ENCODE results near the gene CST7.
A peak's percentile ranks its signal among the peaks of the same experiment; 100 is the strongest.

CST7 gene

DNA sequence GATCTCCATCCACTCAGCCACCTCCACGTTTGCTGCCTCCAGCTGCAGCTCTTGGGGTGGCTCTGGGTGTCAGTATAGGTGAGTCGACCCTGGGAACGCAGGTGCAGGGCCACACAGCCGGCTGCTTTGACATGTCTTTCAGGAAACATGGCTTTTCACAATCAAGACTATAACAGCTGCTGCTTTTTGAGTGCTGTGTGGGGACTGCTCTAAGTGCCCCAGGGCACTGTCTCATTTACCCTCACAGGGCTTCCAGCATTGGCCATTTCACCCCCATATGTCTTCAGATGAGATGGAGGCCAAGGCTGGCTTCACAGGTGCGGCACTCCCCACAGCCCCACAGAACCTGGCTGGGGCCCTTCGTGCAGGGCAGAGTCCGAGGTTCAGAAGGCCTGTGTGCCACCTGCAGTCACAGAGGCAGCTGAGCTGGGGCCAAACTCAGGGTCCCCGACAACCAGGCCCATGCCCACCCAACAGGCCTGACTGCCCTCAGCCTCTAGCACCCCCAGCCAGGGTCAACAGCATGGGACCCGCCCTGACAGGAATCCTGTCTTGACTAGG, 14.9 kb upstream of the CST7 start:
- Histone ChIP-seq H3K9me2 (replicated peaks; ENCODE audit: insufficient read depth, low read length) (no peaks in the 10 kb centered on the region), H3K4me3 (ENCODE audit: low read length) (no peak overlapping the region), H3K36me3 (replicated peaks; ENCODE audit: insufficient read depth, low read length) (no peaks in the 10 kb centered on the region), H3K27ac (ENCODE audit: low read length) (peak overlapping the region; percentile 7; the same call in 1 of the 2 replicates), H3K9me3 (replicated peaks; ENCODE audit: insufficient read depth, low read length) (no peaks in the 10 kb centered on the region), H3K27me3 (replicated peaks; ENCODE audit: insufficient read depth, low read length) (no peaks in the 10 kb centered on the region), H3K9ac (ENCODE audit: low read length) (no peak overlapping the region), H3K79me2 (ENCODE audit: low read length) (no peaks in the 10 kb centered on the region), H3K4me2 (ENCODE audit: low read depth, low read length) (no peak overlapping the region), H3K4me1 (ENCODE audit: low read length) (peaks cover 30% of the 10 kb centered on the region), H3F3A (ENCODE audit: insufficient read depth, low read length) (0 out of 2 replicates have a peak, but pooled peaks cover 4% of the 10 kb centered on the region), H4K20me1 (ENCODE audit: insufficient read depth, low read length) (no peaks in the 10 kb centered on the region), H2AFZ (ENCODE audit: low read length) (no peak overlapping the region)
- TF ChIP-seq, protein P1, sequence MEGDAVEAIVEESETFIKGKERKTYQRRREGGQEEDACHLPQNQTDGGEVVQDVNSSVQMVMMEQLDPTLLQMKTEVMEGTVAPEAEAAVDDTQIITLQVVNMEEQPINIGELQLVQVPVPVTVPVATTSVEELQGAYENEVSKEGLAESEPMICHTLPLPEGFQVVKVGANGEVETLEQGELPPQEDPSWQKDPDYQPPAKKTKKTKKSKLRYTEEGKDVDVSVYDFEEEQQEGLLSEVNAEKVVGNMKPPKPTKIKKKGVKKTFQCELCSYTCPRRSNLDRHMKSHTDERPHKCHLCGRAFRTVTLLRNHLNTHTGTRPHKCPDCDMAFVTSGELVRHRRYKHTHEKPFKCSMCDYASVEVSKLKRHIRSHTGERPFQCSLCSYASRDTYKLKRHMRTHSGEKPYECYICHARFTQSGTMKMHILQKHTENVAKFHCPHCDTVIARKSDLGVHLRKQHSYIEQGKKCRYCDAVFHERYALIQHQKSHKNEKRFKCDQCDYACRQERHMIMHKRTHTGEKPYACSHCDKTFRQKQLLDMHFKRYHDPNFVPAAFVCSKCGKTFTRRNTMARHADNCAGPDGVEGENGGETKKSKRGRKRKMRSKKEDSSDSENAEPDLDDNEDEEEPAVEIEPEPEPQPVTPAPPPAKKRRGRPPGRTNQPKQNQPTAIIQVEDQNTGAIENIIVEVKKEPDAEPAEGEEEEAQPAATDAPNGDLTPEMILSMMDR (IDR thresholded peaks at IDR 0.05; ENCODE audit: low read length): no peak
- TF ChIP-seq EZH2phosphoT487 (IDR thresholded peaks at IDR 0.05; ENCODE audit: low read length) (no peak), EZH2 (optimal IDR thresholded peaks at IDR 0.05; ENCODE audit: low read depth, low read length) (no peak)
- peak; percentile 54 for DNase-seq

DNA sequence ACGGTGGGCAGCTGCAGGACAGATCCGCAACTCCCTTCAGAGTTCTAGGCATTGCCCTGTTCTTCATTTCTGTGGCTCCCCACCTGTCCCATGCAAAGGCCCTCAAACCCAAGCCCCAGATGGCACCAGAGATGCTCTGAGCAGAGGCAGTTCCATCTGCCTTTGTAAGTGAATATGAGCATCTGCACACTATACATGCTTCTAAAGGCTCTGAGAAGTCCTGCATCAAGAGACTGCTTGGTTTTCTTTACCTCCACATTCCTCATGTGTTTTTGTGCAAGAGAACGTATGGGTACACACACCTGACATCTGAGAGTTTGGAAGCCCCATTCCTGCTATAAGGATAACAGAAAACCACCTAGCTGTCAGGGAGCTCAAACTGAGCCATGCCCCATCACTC, 14.4 kb upstream of the CST7 start:
- Histone ChIP-seq H3K4me1 (ENCODE audit: low read length) (peaks cover 30% of the 10 kb centered on the region), H3K4me2 (ENCODE audit: low read depth, low read length) (no peak overlapping the region), H4K20me1 (ENCODE audit: insufficient read depth, low read length) (no peaks in the 10 kb centered on the region)

DNA sequence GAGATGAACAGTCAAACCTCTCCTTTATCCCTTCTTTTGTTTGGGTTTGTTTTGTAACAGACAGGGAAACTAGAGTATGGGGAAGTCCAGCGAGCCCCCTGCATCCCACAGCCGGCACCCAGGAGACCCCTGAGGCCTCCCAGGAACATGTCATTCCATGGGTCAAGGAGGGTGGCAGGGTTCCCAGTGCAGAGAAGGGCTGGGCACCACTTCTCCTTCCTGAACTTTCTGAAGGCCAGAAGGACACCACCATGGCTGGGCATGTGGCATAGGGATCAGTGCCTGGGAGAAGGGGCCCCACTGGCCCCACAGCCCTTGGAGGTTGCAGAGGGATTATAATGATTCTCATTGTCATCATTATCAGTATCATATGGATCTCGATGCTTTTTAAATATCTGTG, 13.9 kb upstream of the CST7 start:
- TF ChIP-seq, protein P1 (IDR thresholded peaks at IDR 0.05; ENCODE audit: low read length): no peak
- peaks cover 30% of the 10 kb centered on the region for H3K4me1 ChIP-seq (ENCODE audit: low read length)

More for the DNA sequence above, 14.4 kb upstream of the CST7 start:
- H2AFZ ChIP-seq (ENCODE audit: low read length): no peak overlapping the region
- DNase-seq: no peak
- H3K27ac ChIP-seq (ENCODE audit: low read length): peak overlapping the region; percentile 7; the same call in 1 of the 2 replicates
- H3K36me3 ChIP-seq (replicated peaks; ENCODE audit: insufficient read depth, low read length): no peaks in the 10 kb centered on the region
- no peaks in the 10 kb centered on the region for H3K79me2 ChIP-seq (ENCODE audit: low read length)
- TF ChIP-seq, protein P1 (IDR thresholded peaks at IDR 0.05; ENCODE audit: low read length): no peak
- TF ChIP-seq EZH2phosphoT487 (IDR thresholded peaks at IDR 0.05; ENCODE audit: low read length): no peak
- TF ChIP-seq EZH2 (optimal IDR thresholded peaks at IDR 0.05; ENCODE audit: low read depth, low read length): no peak
- no peak overlapping the region for H3K9ac ChIP-seq (ENCODE audit: low read length)
- no peaks in the 10 kb centered on the region for H3K9me2 ChIP-seq (replicated peaks; ENCODE audit: insufficient read depth, low read length)
- no peaks in the 10 kb centered on the region for H3K9me3 ChIP-seq (replicated peaks; ENCODE audit: insufficient read depth, low read length)
- H3K27me3 ChIP-seq (replicated peaks; ENCODE audit: insufficient read depth, low read length): no peaks in the 10 kb centered on the region
- H3F3A ChIP-seq (ENCODE audit: insufficient read depth, low read length): 0 out of 2 replicates have a peak, but pooled peaks cover 4% of the 10 kb centered on the region
- H3K4me3 ChIP-seq (ENCODE audit: low read length): no peak overlapping the region

More for the DNA sequence above, 13.9 kb upstream of the CST7 start:
- Histone ChIP-seq H3K9ac (ENCODE audit: low read length) (no peak overlapping the region), H3K9me3 (replicated peaks; ENCODE audit: insufficient read depth, low read length) (no peaks in the 10 kb centered on the region), H4K20me1 (ENCODE audit: insufficient read depth, low read length) (no peaks in the 10 kb centered on the region), H3K36me3 (replicated peaks; ENCODE audit: insufficient read depth, low read length) (no peaks in the 10 kb centered on the region), H3K79me2 (ENCODE audit: low read length) (no peaks in the 10 kb centered on the region), H3K27ac (ENCODE audit: low read length) (no peak overlapping the region), H3K27me3 (replicated peaks; ENCODE audit: insufficient read depth, low read length) (no peaks in the 10 kb centered on the region), H3K4me2 (ENCODE audit: low read depth, low read length) (no peak overlapping the region), H3K9me2 (replicated peaks; ENCODE audit: insufficient read depth, low read length) (no peaks in the 10 kb centered on the region), H3K4me3 (ENCODE audit: low read length) (no peak overlapping the region), H2AFZ (ENCODE audit: low read length) (no peak overlapping the region), H3F3A (ENCODE audit: insufficient read depth, low read length) (0 out of 2 replicates have a peak, but pooled peaks cover 4% of the 10 kb centered on the region)
- no peak for DNase-seq
